ENCODE data around the gene SYT11.
A peak's percentile ranks its signal among the peaks of the same experiment; 100 is the strongest.
"Not testable (repeated sequence)": the region's sequence is repeated elsewhere in the genome, so short reads cannot be mapped to it uniquely, and the experiment has no call there.

Gene SYT11

GRCh38 chr1:155882766-155883165 lies 23.4 kb downstream of the SYT11 start:
- Mint-ChIP-seq H3K27ac (no peak overlapping the region), H3K36me3 (no peaks in the 10 kb centered on the region), H3K9me3 (no peaks in the 10 kb centered on the region), H3K4me1 (no peaks in the 10 kb centered on the region), H3K27me3 (no peaks in the 10 kb centered on the region), H3K4me3 (no peak overlapping the region)

DNA sequence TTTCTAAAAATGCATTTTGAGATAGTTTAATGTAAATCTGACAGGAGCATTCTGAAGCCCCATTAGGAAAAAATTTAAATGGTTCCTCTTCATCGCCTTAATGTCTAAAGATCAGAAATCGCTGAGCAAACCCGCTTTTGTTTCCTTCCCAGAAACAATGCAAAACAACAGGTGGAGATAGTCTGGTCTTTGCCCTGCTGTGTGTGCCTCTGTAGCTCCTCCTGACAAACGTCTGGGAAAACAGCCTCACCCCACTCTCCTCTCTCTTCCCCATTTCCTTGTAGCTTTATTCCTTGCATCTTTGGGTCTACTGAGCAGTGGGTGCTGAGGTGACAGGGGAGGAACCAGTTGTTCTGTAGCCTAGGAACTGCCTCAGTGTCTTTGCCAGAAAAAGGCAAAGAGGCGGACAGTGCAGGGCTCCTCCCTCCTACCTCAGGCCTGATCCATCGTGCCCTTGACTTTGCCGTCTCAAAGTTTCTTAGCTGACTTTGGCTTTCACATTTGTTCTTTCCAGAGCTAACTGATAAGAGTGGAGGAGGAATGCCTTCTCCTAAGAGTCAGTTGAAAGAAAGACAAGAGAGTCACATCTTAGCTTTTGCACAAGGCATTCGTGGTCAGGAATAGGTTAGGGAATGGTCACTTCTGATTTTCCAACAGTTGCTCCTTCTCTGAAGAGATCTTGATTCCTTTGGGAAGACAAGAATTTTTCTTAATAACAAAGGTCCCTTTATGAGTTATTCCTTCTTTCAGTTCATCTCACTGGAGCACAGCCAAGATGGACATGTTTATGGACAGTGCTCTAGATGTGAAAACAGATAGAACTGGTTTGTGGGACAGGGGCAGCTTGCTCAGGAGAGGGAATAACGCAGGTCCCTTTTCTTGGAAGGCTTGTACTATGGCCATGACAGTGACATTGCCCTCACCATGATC lies 24.9 kb downstream of the SYT11 start:
- Mint-ChIP-seq H3K27ac (no peak overlapping the region), H3K4me3 (no peak overlapping the region), H3K9me3 (no peaks in the 10 kb centered on the region), H3K36me3 (no peaks in the 10 kb centered on the region), H3K27me3 (no peaks in the 10 kb centered on the region), H3K4me1 (no peaks in the 10 kb centered on the region)

GRCh38 chr1:155884982-155885381 lies 25.6 kb downstream of the SYT11 start:
- no peaks in the 10 kb centered on the region for H3K4me1 Mint-ChIP-seq
- H3K9me3 Mint-ChIP-seq: no peaks in the 10 kb centered on the region
- H3K4me3 Mint-ChIP-seq: no peak overlapping the region
- H3K27ac Mint-ChIP-seq: no peak overlapping the region
- H3K36me3 Mint-ChIP-seq: no peaks in the 10 kb centered on the region
- no peaks in the 10 kb centered on the region for H3K27me3 Mint-ChIP-seq

DNA sequence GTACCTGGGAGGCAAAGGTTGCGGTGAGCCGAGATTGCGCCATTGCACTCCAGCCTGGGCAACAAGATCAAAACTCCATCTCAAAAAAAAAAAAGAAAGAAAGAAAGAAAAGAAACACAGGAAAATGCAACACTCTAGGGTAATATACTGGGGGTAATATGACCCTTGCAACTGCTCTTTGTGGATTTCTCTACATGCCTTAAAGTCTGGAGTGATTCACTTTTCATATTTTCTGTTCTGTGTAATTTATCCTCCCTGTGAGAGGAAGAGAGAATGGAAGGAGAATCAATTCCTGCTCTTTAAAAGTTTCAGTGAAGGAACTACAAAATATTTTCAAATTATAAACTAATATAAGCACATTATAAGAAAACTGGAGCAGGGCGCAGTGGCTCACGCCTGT lies 29.1 kb downstream of the SYT11 start:
- H3K9me3 Mint-ChIP-seq: no peaks in the 10 kb centered on the region
- H3K36me3 Mint-ChIP-seq: no peaks in the 10 kb centered on the region
- H3K27ac Mint-ChIP-seq: no peak overlapping the region
- H3K27me3 Mint-ChIP-seq: no peaks in the 10 kb centered on the region
- H3K4me3 Mint-ChIP-seq: no peak overlapping the region
- peaks cover 6% of the 10 kb centered on the region for H3K4me1 Mint-ChIP-seq

DNA sequence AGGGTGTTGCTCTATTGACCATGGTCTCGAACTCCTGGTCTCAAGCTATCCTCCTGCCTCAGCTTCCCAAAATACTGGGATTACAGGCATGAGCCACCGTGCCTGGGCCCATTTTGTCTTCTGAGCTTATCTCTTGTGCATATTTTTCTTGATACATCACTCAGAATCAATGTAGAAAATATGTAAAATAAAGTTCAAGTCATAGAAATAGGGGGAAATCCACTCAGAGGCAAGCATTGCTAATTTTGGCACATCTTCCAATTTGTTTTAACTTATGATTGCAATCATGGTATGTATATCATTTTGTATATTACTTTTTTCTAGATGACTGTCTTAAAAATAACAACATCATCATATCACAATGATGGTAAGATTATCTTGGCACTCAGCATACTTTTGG lies 30.2 kb downstream of the SYT11 start:
- Mint-ChIP-seq H3K4me3 (no peak overlapping the region), H3K36me3 (no peaks in the 10 kb centered on the region), H3K9me3 (no peaks in the 10 kb centered on the region), H3K27me3 (no peaks in the 10 kb centered on the region), H3K27ac (no peak overlapping the region), H3K4me1 (peaks cover 11% of the 10 kb centered on the region)

DNA sequence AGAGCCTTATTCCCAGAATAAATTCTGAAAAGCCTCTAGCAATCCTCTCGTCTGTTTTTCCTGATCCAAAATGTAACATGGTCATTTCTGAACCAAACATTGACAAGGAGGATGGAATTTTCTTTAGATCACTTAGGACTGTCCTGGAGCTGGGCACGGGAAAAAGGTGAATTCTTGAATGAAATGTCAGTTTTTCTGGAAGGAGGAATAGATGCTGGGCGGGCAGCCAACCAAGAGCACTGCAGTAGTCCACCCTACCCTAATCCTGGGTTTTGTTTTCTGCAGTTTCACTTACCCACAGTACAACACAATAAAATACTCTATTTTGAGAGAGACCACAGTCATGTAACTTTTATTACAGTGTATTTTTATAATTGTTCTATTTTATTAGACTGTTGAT lies 30.9 kb downstream of the SYT11 start:
- H3K27me3 Mint-ChIP-seq: no peaks in the 10 kb centered on the region
- H3K27ac Mint-ChIP-seq: no peak overlapping the region
- H3K4me1 Mint-ChIP-seq: peaks cover 11% of the 10 kb centered on the region
- no peaks in the 10 kb centered on the region for H3K9me3 Mint-ChIP-seq
- no peaks in the 10 kb centered on the region for H3K36me3 Mint-ChIP-seq
- H3K4me3 Mint-ChIP-seq: no peak overlapping the region

DNA sequence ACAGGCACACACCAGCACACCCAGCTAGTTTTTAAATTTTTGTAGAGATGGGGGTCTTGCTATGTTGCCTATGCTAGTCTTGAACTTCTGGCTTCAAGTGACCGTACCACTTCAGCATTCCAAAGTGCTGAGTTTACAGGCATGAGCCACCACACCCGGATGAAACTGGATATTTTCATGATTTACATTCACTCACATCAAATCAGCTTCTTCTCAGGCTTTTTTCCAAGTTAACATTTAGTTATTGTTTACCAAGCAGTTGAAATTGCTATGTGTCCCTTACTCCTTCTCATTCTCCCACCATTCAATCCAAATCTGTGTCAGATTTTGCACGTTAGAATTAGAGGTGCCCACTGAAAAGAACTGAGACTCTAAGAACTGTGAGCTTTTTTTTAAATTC lies 33.4 kb downstream of the SYT11 start:
- H3K36me3 Mint-ChIP-seq: peaks cover 3% of the 10 kb centered on the region
- no peak overlapping the region for H3K27ac Mint-ChIP-seq
- H3K9me3 Mint-ChIP-seq: no peaks in the 10 kb centered on the region
- no peaks in the 10 kb centered on the region for H3K27me3 Mint-ChIP-seq
- H3K4me3 Mint-ChIP-seq: no peak overlapping the region
- peaks cover 15% of the 10 kb centered on the region for H3K4me1 Mint-ChIP-seq

DNA sequence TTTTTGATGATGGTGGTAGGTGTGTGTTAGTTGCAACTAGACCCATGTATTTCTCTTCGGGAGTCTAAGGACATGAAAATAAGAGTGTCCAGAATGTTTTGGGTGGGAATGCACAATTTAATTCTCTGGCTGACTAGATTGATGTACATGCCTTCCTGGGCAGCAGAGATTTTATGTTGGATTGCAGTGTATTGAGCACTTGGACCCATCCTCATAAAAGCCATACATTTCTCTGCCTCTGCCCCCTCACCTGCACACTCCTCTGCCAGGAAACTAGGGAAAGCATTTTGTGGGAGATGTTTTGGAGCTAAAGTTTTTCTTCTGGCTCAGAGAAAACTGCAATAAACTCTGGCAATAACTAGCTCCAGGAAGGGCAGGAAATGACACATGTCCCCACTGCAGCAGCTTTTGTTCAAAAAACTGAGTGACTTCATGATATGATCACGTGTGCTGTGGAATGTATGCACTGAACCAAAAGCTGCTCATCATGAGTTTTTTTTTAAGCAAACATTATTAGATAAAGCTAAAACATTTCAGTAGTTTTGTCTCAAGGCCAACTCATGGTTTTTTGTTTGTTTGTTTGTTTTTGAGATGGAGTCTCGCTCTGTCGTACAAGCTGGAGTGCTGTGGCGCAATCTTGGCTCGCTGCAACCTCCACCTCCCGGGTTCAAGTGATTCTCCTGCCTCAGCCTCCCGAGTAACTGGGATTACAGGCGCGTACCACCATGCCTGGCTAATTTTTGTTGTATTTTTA lies 34.2 kb downstream of the SYT11 start:
- no peak overlapping the region for H3K27ac Mint-ChIP-seq
- H3K9me3 Mint-ChIP-seq: no peaks in the 10 kb centered on the region
- no peaks in the 10 kb centered on the region for H3K27me3 Mint-ChIP-seq
- H3K4me1 Mint-ChIP-seq: peaks cover 18% of the 10 kb centered on the region
- H3K4me3 Mint-ChIP-seq: no peak overlapping the region
- H3K36me3 Mint-ChIP-seq: peaks cover 5% of the 10 kb centered on the region

GRCh38 chr1:155895617-155896016 lies 36.2 kb downstream of the SYT11 start:
- not testable (repeated sequence) for H3K36me3 Mint-ChIP-seq

GRCh38 chr1:155896476-155896875 lies 37.1 kb downstream of the SYT11 start:
- H3K4me3 Mint-ChIP-seq, H3K27ac Mint-ChIP-seq, H3K36me3 Mint-ChIP-seq, H3K27me3 Mint-ChIP-seq, H3K9me3 Mint-ChIP-seq: not testable (repeated sequence)
- peaks cover 18% of the 10 kb centered on the region for H3K4me1 Mint-ChIP-seq

More at GRCh38 chr1:155895617-155896016, 36.2 kb downstream of the SYT11 start:
- not testable (repeated sequence) for H3K4me3 Mint-ChIP-seq, H3K27me3 Mint-ChIP-seq, H3K27ac Mint-ChIP-seq, H3K9me3 Mint-ChIP-seq
- H3K4me1 Mint-ChIP-seq: peaks cover 18% of the 10 kb centered on the region

DNA sequence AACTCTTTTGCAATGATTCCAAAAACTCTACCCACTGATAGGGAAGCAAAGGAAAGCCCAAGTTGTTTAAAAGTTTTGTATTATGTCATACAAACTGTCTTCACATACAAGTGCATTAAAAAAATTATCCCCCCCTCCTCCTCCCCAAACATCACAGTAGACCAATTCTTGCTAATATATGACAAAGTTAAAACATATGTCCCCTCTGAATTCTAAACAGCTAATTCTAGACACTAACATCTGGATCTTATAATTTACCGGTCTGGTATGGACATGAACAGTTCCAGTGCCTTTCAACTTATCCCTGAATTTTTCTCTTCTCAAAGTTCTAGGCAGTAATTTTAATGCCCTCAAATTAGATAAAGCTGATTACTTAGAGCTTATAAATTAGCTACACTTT lies 38.4 kb downstream of the SYT11 start:
- Mint-ChIP-seq H3K27ac (peak overlapping the region; percentile 65), H3K9me3 (no peaks in the 10 kb centered on the region), H3K27me3 (no peaks in the 10 kb centered on the region)

GRCh38 chr1:155898888-155899287 lies 39.5 kb downstream of the SYT11 start:
- Mint-ChIP-seq H3K4me3 (no peak overlapping the region), H3K36me3 (peaks cover 6% of the 10 kb centered on the region), H3K27me3 (no peaks in the 10 kb centered on the region), H3K9me3 (no peaks in the 10 kb centered on the region), H3K4me1 (peaks cover 8% of the 10 kb centered on the region), H3K27ac (no peak overlapping the region)

More for the DNA sequence above, 38.4 kb downstream of the SYT11 start:
- H3K36me3 Mint-ChIP-seq: peaks cover 6% of the 10 kb centered on the region
- H3K4me3 Mint-ChIP-seq: no peak overlapping the region
- peaks cover 18% of the 10 kb centered on the region for H3K4me1 Mint-ChIP-seq

DNA sequence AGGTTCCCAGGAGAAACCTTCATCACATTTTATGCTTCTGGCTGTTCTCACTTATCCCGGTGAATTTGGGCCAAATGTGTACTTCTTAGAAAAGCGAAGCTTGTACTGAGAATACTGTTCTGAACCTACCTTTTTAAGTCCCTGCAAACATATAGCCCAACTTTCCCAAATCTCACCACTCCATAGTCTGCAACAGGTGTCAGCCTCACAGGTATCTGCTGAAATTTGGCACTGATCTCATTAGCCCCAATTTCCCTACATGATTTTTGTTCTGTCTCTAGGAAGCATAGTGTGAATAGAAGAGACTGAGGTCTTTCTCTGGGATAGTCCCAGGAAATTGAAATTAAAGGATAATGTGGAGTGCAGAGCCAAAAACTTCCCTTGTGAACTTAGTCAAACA lies 40.3 kb downstream of the SYT11 start:
- no peaks in the 10 kb centered on the region for H3K9me3 Mint-ChIP-seq
- no peaks in the 10 kb centered on the region for H3K27me3 Mint-ChIP-seq
- H3K27ac Mint-ChIP-seq: no peak overlapping the region
- H3K4me3 Mint-ChIP-seq: no peak overlapping the region
- peaks cover 10% of the 10 kb centered on the region for H3K4me1 Mint-ChIP-seq
- H3K36me3 Mint-ChIP-seq: peaks cover 8% of the 10 kb centered on the region

DNA sequence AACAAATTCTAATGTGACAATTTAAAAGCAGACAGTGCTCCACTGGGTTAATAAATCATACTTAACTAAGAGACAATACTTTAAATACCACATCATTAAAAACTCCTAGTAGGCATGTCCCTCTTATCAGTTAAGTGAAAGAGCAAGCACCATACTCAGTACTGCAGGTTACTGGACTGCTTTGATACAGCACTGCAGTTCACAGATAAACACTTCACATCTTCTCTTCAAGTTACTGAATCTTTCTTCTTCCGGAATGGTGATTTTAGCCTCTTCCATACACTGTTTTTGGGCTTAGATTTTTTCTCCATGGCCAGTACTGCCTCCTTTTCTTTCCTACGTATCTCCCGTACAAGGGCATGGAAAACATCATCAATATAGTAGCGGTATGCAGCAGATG lies 40.8 kb downstream of the SYT11 start:
- Mint-ChIP-seq H3K27me3 (no peaks in the 10 kb centered on the region), H3K4me1 (peaks cover 10% of the 10 kb centered on the region), H3K36me3 (peaks cover 8% of the 10 kb centered on the region), H3K27ac (no peak overlapping the region), H3K9me3 (no peaks in the 10 kb centered on the region), H3K4me3 (no peak overlapping the region)

- Mint-ChIP-seq H3K9me3 (no peaks in the 10 kb centered on the region), H3K4me3 (no peak overlapping the region), H3K36me3 (peaks cover 3% of the 10 kb centered on the region), H3K27ac (no peak overlapping the region), H3K27me3 (no peaks in the 10 kb centered on the region), H3K4me1 (peaks cover 8% of the 10 kb centered on the region)
Measured at GRCh38 chr1:155904261-155904660, 44.9 kb downstream of the SYT11 start.

DNA sequence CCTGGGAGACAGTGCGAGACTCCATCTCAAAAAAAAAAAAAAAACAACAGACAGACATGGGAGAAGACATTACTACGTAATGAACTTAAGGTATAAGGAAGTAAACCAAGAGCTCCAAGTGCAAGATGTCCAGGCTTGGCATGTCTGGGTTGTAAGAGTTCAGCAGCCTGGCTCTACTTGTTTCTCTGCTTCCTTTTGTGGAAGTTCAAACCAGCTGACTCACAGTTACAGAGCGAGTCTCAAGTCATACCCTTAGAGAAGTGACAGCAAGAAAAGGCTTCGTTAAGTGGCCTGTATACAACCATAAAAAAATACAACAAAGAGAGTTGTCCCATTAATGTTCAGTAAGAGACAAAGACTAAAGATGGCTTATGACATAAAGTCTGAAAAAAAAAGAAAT lies 50.5 kb downstream of the SYT11 start:
- Mint-ChIP-seq H3K27me3 (no peaks in the 10 kb centered on the region), H3K4me1 (peaks cover 28% of the 10 kb centered on the region), H3K27ac (peak overlapping the region; percentile 87), H3K36me3 (peaks cover 8% of the 10 kb centered on the region), H3K4me3 (peak overlapping the region; percentile 92), H3K9me3 (no peaks in the 10 kb centered on the region)
